SK-N-SH treated with all-trans-retinoic acid at 6 μM for 48 hours (cell line): Measurements from ENCODE around the gene CACNA1I.

Experiments used
- ATAC-seq: fragments of 200-7000 bp; cut with Tn5 transposase; 3 replicates; pipeline ENCODE4 v1.9.1; 2020; ENCODE audit warnings: mild to moderate bottlenecking, moderate library complexity
- ARNTL ChIP-seq: fragments of 450-650 bp; formaldehyde crosslinking; IDR thresholded peaks from 2 replicates; pipeline ENCODE4 v1.5.0; 2020; ENCODE audit warnings: low read depth, mild to moderate bottlenecking, moderate library complexity, borderline replicate concordance
- BACH2 ChIP-seq: fragments of 250-450 bp; sonication (Bioruptor Pico); IDR thresholded peaks from 2 replicates; pipeline ENCODE4 v1.9.0; 2021; ENCODE audit warnings: mild to moderate bottlenecking, borderline replicate concordance
- CSDC2 ChIP-seq: fragments of 250-450 bp; sonication (Bioruptor Pico); IDR thresholded peaks from 2 replicates; pipeline ENCODE4 v1.5.0; 2020; ENCODE audit warnings: mild to moderate bottlenecking, moderate library complexity
- ESRRG ChIP-seq: fragments of 250-450 bp; sonication (Bioruptor Pico); IDR thresholded peaks from 2 replicates; pipeline ENCODE4 v1.6.1; 2021; ENCODE audit warnings: mild to moderate bottlenecking
- GLIS3 ChIP-seq: fragments of 250-450 bp; sonication (Bioruptor Pico); IDR thresholded peaks from 2 replicates; pipeline ENCODE4 v1.5.0; 2020; ENCODE audit warnings: mild to moderate bottlenecking, moderate library complexity
- ISL1 ChIP-seq: fragments of 250-450 bp; sonication (Bioruptor Pico); IDR thresholded peaks from 2 replicates; pipeline ENCODE4 v2.1.2; 2022; ENCODE audit warnings: mild to moderate bottlenecking, moderate library complexity
- OSR1 ChIP-seq: fragments of 250-450 bp; sonication (Bioruptor Pico); IDR thresholded peaks from 2 replicates; pipeline ENCODE4 v1.8.0; 2022; ENCODE audit warnings: moderate library complexity, mild to moderate bottlenecking, inconsistent platforms
- PPARA ChIP-seq: fragments of 250-450 bp; sonication (Bioruptor Pico); IDR thresholded peaks from 2 replicates; pipeline ENCODE4 v1.5.0; 2020; ENCODE audit warnings: mild to moderate bottlenecking, borderline replicate concordance
- RARB ChIP-seq: fragments of 250-450 bp; sonication (Bioruptor Pico); IDR thresholded peaks from 2 replicates; pipeline ENCODE4 v1.8.0; 2021; ENCODE audit warnings: mild to moderate bottlenecking, moderate library complexity
- SNAI2 ChIP-seq: fragments of 250-450 bp; sonication (Bioruptor Pico); IDR thresholded peaks from 2 replicates; pipeline ENCODE4 v1.5.0; 2020; ENCODE audit warnings: mild to moderate bottlenecking, moderate library complexity
- TCF4 ChIP-seq: fragments of 250-450 bp; sonication (Bioruptor Pico); IDR thresholded peaks from 2 replicates; pipeline ENCODE4 v1.8.0; 2021; ENCODE audit warnings: mild to moderate bottlenecking, moderate library complexity, borderline replicate concordance
- ZFP3 ChIP-seq: fragments of 250-450 bp; sonication (Bioruptor Pico); IDR thresholded peaks from 2 replicates; pipeline ENCODE4 v1.5.0; 2020; ENCODE audit warnings: mild to moderate bottlenecking, moderate library complexity
- ZFP30 ChIP-seq: fragments of 450-650 bp; formaldehyde crosslinking; IDR thresholded peaks from 2 replicates; pipeline ENCODE4 v1.5.0; 2022; ENCODE audit warnings: mild to moderate bottlenecking, moderate library complexity
- ZNF565 ChIP-seq: fragments of 450-650 bp; formaldehyde crosslinking; conservative IDR thresholded peaks from 2 replicates; pipeline ENCODE4 v1.5.0; 2020; ENCODE audit warnings: low read depth, mild to moderate bottlenecking, moderate library complexity
- ZNF70 ChIP-seq: fragments of 450-650 bp; formaldehyde crosslinking; IDR thresholded peaks from 2 replicates; pipeline ENCODE4 v1.5.0; 2020; ENCODE audit warnings: mild to moderate bottlenecking, moderate library complexity
- ZNF8 ChIP-seq: fragments of 450-650 bp; formaldehyde crosslinking; IDR thresholded peaks from 2 replicates; pipeline ENCODE4 v1.5.0; 2020; ENCODE audit warnings: mild to moderate bottlenecking, moderate library complexity
- TF ChIP-seq, protein P1 (sequence below): fragments of 250-450 bp; sonication (Bioruptor Pico); IDR thresholded peaks from 2 replicates; pipeline ENCODE4 v1.8.0; 2021; ENCODE audit warnings: low read depth, mild to moderate bottlenecking, moderate library complexity, borderline replicate concordance
- TF ChIP-seq, protein P2 (sequence below): fragments of 250-450 bp; sonication (Bioruptor Pico); IDR thresholded peaks from 2 replicates; pipeline ENCODE4 v1.8.0; 2020; ENCODE audit warnings: mild to moderate bottlenecking, moderate library complexity, borderline replicate concordance
- TF ChIP-seq, protein P3 (sequence below): fragments of 250-450 bp; sonication (Bioruptor Pico); IDR thresholded peaks from 2 replicates; pipeline ENCODE4 v1.5.0; 2020; ENCODE audit warnings: mild to moderate bottlenecking, moderate library complexity
- TF ChIP-seq, protein P4 (sequence below): fragments of 250-450 bp; sonication (Bioruptor Pico); IDR thresholded peaks from 2 replicates; pipeline ENCODE4 v1.5.1; 2020; ENCODE audit warnings: low read depth, mild to moderate bottlenecking, moderate library complexity

The CACNA1I gene

DNA sequence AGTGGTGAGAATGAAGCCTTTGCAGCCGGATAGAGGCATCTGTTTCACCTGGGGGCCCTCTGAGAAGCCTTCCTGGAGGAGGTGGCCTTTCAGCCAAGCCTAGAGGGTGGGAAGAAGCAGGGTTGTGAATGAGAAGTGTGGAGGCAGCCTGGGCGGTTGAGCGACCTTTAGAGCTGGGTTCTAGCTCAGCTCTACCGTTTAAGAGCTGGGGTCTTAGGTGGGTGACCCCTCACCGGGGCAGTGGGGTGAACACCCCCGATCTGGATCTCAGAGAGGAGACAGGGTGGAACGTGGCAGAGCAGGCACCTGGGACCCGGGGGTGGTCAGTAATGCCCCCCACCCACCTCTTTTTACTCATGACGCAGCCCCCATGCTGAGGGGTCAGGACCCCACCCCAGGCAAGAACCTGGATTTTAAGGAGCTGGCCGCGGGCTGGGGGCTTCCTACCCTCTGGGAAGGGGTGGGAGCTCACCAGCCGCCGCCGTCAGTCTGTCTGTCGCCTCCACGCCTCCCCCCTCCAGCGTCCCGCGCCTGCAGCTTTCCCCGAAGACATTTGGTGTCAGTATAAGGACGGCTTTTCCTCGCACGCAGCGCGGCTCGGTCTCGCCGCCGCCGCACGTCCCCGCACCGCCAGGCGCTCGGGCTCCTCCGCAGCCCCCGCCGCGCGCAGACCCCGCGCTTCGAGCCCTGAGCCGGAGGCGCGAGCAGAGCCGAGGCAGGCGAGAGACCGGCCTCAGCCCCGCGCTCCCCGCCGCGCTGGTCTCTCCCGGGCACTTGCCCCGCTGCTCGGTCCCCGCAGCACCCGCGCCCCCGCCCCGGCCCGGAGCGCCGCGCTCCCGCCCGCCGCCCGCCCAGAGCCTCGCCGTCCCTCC is 13.3 kb upstream of the CACNA1I start:
- TF ChIP-seq OSR1 (no peak), RARB (no peak), ZFP3 (CRISPR knock-in tag) (no peak), ZNF8 (CRISPR knock-in tag) (no peak), BACH2 (CRISPR knock-in tag) (no peak), ZNF70 (CRISPR knock-in tag) (no peak), GLIS3 (CRISPR knock-in tag) (no peak), ARNTL (CRISPR knock-in tag) (no peak), ZFP30 (CRISPR knock-in tag) (no peak), TCF4 (CRISPR knock-in tag) (no peak), ZNF565 (CRISPR knock-in tag) (no peak), CSDC2 (CRISPR knock-in tag) (no peak), ESRRG (CRISPR knock-in tag) (no peak), PPARA (CRISPR knock-in tag) (no peak), SNAI2 (CRISPR knock-in tag) (no peak)
- TF ChIP-seq, protein P1, sequence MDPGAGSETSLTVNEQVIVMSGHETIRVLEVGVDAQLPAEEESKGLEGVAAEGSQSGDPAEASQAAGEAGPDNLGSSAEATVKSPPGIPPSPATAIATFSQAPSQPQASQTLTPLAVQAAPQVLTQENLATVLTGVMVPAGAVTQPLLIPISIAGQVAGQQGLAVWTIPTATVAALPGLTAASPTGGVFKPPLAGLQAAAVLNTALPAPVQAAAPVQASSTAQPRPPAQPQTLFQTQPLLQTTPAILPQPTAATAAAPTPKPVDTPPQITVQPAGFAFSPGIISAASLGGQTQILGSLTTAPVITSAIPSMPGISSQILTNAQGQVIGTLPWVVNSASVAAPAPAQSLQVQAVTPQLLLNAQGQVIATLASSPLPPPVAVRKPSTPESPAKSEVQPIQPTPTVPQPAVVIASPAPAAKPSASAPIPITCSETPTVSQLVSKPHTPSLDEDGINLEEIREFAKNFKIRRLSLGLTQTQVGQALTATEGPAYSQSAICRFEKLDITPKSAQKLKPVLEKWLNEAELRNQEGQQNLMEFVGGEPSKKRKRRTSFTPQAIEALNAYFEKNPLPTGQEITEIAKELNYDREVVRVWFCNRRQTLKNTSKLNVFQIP (CRISPR knock-in tag): no peak
- TF ChIP-seq, protein P2, sequence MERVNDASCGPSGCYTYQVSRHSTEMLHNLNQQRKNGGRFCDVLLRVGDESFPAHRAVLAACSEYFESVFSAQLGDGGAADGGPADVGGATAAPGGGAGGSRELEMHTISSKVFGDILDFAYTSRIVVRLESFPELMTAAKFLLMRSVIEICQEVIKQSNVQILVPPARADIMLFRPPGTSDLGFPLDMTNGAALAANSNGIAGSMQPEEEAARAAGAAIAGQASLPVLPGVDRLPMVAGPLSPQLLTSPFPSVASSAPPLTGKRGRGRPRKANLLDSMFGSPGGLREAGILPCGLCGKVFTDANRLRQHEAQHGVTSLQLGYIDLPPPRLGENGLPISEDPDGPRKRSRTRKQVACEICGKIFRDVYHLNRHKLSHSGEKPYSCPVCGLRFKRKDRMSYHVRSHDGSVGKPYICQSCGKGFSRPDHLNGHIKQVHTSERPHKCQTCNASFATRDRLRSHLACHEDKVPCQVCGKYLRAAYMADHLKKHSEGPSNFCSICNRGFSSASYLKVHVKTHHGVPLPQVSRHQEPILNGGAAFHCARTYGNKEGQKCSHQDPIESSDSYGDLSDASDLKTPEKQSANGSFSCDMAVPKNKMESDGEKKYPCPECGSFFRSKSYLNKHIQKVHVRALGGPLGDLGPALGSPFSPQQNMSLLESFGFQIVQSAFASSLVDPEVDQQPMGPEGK: no peak
- TF ChIP-seq, protein P3, sequence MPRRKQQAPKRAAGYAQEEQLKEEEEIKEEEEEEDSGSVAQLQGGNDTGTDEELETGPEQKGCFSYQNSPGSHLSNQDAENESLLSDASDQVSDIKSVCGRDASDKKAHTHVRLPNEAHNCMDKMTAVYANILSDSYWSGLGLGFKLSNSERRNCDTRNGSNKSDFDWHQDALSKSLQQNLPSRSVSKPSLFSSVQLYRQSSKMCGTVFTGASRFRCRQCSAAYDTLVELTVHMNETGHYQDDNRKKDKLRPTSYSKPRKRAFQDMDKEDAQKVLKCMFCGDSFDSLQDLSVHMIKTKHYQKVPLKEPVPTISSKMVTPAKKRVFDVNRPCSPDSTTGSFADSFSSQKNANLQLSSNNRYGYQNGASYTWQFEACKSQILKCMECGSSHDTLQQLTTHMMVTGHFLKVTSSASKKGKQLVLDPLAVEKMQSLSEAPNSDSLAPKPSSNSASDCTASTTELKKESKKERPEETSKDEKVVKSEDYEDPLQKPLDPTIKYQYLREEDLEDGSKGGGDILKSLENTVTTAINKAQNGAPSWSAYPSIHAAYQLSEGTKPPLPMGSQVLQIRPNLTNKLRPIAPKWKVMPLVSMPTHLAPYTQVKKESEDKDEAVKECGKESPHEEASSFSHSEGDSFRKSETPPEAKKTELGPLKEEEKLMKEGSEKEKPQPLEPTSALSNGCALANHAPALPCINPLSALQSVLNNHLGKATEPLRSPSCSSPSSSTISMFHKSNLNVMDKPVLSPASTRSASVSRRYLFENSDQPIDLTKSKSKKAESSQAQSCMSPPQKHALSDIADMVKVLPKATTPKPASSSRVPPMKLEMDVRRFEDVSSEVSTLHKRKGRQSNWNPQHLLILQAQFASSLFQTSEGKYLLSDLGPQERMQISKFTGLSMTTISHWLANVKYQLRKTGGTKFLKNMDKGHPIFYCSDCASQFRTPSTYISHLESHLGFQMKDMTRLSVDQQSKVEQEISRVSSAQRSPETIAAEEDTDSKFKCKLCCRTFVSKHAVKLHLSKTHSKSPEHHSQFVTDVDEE (CRISPR knock-in tag): no peak
- no peak for ATAC-seq

DNA sequence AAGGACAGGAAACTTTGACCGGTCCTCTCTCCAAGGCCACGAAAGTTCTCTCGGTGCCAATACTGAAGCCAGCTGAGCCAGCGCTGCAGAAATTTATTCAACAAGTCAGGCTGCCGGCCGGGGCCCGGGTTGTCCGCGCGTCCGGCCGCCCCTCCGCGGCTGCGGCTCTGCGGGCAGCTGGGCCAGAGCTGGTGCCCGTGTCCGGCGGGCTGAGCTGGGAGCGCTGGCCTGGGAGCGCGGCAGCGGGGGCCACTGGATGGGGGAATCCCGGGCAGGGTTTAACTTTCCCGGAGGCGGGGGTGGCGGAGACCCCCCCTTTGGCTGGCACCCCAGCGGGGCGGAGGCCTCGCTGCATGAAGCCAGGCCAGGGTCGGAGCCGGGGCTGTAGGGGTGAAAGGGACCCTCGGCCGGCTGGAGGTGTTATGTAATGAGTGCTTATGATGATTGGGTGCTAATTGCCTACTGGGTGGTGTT is 12.3 kb upstream of the CACNA1I start:
- no peak for TF ChIP-seq TCF4 (CRISPR knock-in tag)
- no peak for TF ChIP-seq ZFP3 (CRISPR knock-in tag)
- no peak for TF ChIP-seq ISL1 (CRISPR knock-in tag)
- TF ChIP-seq CSDC2 (CRISPR knock-in tag): no peak
- TF ChIP-seq ZNF70 (CRISPR knock-in tag): no peak
- TF ChIP-seq ESRRG (CRISPR knock-in tag): no peak
- TF ChIP-seq ZFP30 (CRISPR knock-in tag): no peak
- no peak for TF ChIP-seq SNAI2 (CRISPR knock-in tag)
- no peak for TF ChIP-seq OSR1
- TF ChIP-seq, protein P4, sequence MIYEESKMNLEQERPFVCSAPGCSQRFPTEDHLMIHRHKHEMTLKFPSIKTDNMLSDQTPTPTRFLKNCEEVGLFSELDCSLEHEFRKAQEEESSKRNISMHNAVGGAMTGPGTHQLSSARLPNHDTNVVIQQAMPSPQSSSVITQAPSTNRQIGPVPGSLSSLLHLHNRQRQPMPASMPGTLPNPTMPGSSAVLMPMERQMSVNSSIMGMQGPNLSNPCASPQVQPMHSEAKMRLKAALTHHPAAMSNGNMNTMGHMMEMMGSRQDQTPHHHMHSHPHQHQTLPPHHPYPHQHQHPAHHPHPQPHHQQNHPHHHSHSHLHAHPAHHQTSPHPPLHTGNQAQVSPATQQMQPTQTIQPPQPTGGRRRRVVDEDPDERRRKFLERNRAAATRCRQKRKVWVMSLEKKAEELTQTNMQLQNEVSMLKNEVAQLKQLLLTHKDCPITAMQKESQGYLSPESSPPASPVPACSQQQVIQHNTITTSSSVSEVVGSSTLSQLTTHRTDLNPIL: no peak
- TF ChIP-seq PPARA (CRISPR knock-in tag): no peak
- TF ChIP-seq, protein P3 (CRISPR knock-in tag): no peak
- TF ChIP-seq ZNF8 (CRISPR knock-in tag): no peak
- TF ChIP-seq, all 23 proteins: peak for 0
- ATAC-seq: no peak
